Activated CD8-positive, alpha-beta memory T cell treated with anti-CD3 and anti-CD28 coated beads, Interleukin-2, amount 50 U/mL, for 48 hours (primary cell): ENCODE results near the gene ATRX.
"Not testable (repeated sequence)": the region's sequence is repeated elsewhere in the genome, so short reads cannot be mapped to it uniquely, and the experiment has no call there.

Experiments used
- DNase-seq: peaks from one replicate; pipeline ENCODE4 v3.0.0-alpha.2; 2020

ATRX gene

GRCh38 chrX:77785486-77786364 is at the start of gene ATRX:
Gene ATRX (minus strand): TSS chrX:77786216. CDS start chrX:77786001, 215 bp downstream.
- DNase-seq, result peak; percentile 76

- not testable (repeated sequence) for DNase-seq
Observed at GRCh38 chrX:77831544-77831943, 45.5 kb upstream of the ATRX start.

- not testable (repeated sequence) for DNase-seq
Observed at GRCh38 chrX:77821989-77822388, 36.0 kb upstream of the ATRX start.

- DNase-seq, result no peak
Observed at GRCh38 chrX:77820091-77820727, 34.2 kb upstream of the ATRX start.

GRCh38 chrX:77814210-77814609 is 28.2 kb upstream of the ATRX start:
- no peak for DNase-seq

GRCh38 chrX:77802201-77802600 is 16.2 kb upstream of the ATRX start:
- DNase-seq, result no peak

GRCh38 chrX:77795124-77795523 is 9.1 kb upstream of the ATRX start:
- DNase-seq, result no peak

GRCh38 chrX:77793946-77794345 is 7.9 kb upstream of the ATRX start:
- no peak for DNase-seq

- DNase-seq, result no peak
Observed at GRCh38 chrX:77788050-77788449, 2.0 kb upstream of the ATRX start.

GRCh38 chrX:77786365-77786680 is 307 bp upstream of the ATRX start:
- no peak for DNase-seq

GRCh38 chrX:77779695-77780094 is 6.3 kb downstream of the ATRX start:
- no peak for DNase-seq

- no peak for DNase-seq
Observed at GRCh38 chrX:77776659-77777058, 9.4 kb downstream of the ATRX start.

GRCh38 chrX:77771601-77772000 is 14.4 kb downstream of the ATRX start:
- no peak for DNase-seq

GRCh38 chrX:77768787-77769186 is 17.2 kb downstream of the ATRX start:
- DNase-seq, result no peak

GRCh38 chrX:77766212-77766611 is 19.8 kb downstream of the ATRX start:
- not testable (repeated sequence) for DNase-seq

- no peak for DNase-seq
Observed at GRCh38 chrX:77755561-77755960, 30.5 kb downstream of the ATRX start.

- not testable (repeated sequence) for DNase-seq
Observed at GRCh38 chrX:77753942-77754341, 32.1 kb downstream of the ATRX start.

GRCh38 chrX:77749695-77750094 is 36.3 kb downstream of the ATRX start:
- DNase-seq, result no peak

GRCh38 chrX:77743720-77744119 is 42.3 kb downstream of the ATRX start:
- DNase-seq, result no peak

- DNase-seq, result no peak
Observed at GRCh38 chrX:77742788-77743476, 43.1 kb downstream of the ATRX start.

- no peak for DNase-seq
Observed at GRCh38 chrX:77740376-77740905, 45.6 kb downstream of the ATRX start.

- DNase-seq, result no peak
Observed at GRCh38 chrX:77733342-77733741, 52.7 kb downstream of the ATRX start.

GRCh38 chrX:77731821-77732419 is 54.1 kb downstream of the ATRX start:
- DNase-seq, result no peak
